Measurements from ENCODE around the gene SLC35E1. TPM values are rescaled to one million over a fixed set of nuclear protein-coding genes. Genes with fewer than 3 reads are reported as not detected.

The SLC35E1 gene
- total RNA-seq, 1 donor = 38.0 TPM

- H3K36me3 ChIP-seq (ENCODE audit: insufficient read depth, low read length) = peaks cover 18% of the 10 kb centered on the region
- H3K79me2 ChIP-seq (ENCODE audit: insufficient read depth, low read length) = no peaks in the 10 kb centered on the region
- H4K20me1 ChIP-seq (ENCODE audit: insufficient read depth, low read length) = no peaks in the 10 kb centered on the region
- no peak overlapping the region for H3K4me3 ChIP-seq (ENCODE audit: insufficient read depth, low read length)
- TF ChIP-seq CTCF (IDR thresholded peaks at IDR 0.05; ENCODE audit: extremely low read depth, low read depth, low read length) = no peak
- H3K4me1 ChIP-seq (ENCODE audit: insufficient read depth, low read length) = no peaks in the 10 kb centered on the region
- H3K9me3 ChIP-seq (ENCODE audit: low read depth, low read length) = no peaks in the 10 kb centered on the region
- no peak overlapping the region for H3K27ac ChIP-seq (ENCODE audit: low read depth, low read length)
- no peaks in the 10 kb centered on the region for H3K27me3 ChIP-seq (ENCODE audit: insufficient read depth, low read length)
- no peak overlapping the region for H3K4me2 ChIP-seq (ENCODE audit: insufficient read depth, low read length)
- no peak for DNase-seq (ENCODE audit: insufficient read length, low spot score, missing footprints)
- H2AFZ ChIP-seq (ENCODE audit: low read length) = no peak overlapping the region
Measured at GRCh38 chr19:16504271-16504670, 67.9 kb downstream of the SLC35E1 start.

Small RNAs within 50 kb of the gene (small RNA-seq; reads per million reads assigned to genes)
- gene RN7SL146P = not detected

Other genes with a start within 250 kb of the SLC35E1 start
- 11.2 and 16.6 TPM in 2 replicates for gene KLF2, start 247.6 kb downstream of the SLC35E1 start, total RNA-seq
- 13.8 and 15.2 TPM in 2 replicates for gene EPS15L1, start 100.4 kb downstream of the SLC35E1 start, total RNA-seq
- gene CALR3, start 76.2 kb downstream of the SLC35E1 start, total RNA-seq = not detected in 2 replicates
- gene C19orf44, start 76.0 kb downstream of the SLC35E1 start, total RNA-seq = 7.2 and 7.7 TPM in 2 replicates
- gene CHERP, start 30.0 kb downstream of the SLC35E1 start, total RNA-seq = 5.8 and 6.5 TPM in 2 replicates
- gene MED26, start 55.8 kb upstream of the SLC35E1 start, total RNA-seq = 5.8 and 6.5 TPM in 2 replicates
- 57.8 and 60.1 TPM in 2 replicates for gene SMIM7, start 87.7 kb upstream of the SLC35E1 start, total RNA-seq
- 2.4 and 2.5 TPM in 2 replicates for gene TMEM38A, start 88.7 kb upstream of the SLC35E1 start, total RNA-seq
- gene NWD1, start 147.4 kb upstream of the SLC35E1 start, total RNA-seq = not detected in 2 replicates

Data from osteoblast (primary cell).